ENCODE results near the gene OSBPL10. TPM values are rescaled to one million over a fixed set of nuclear protein-coding genes. Genes with fewer than 3 reads are reported as not detected.

The OSBPL10 gene
- total and polyA plus RNA-seq, 2 of the 8 experiments (the other 6 are each of a cell fraction or from before 2014, with no cell fraction given): 26.2 to 86.7 TPM

DNA sequence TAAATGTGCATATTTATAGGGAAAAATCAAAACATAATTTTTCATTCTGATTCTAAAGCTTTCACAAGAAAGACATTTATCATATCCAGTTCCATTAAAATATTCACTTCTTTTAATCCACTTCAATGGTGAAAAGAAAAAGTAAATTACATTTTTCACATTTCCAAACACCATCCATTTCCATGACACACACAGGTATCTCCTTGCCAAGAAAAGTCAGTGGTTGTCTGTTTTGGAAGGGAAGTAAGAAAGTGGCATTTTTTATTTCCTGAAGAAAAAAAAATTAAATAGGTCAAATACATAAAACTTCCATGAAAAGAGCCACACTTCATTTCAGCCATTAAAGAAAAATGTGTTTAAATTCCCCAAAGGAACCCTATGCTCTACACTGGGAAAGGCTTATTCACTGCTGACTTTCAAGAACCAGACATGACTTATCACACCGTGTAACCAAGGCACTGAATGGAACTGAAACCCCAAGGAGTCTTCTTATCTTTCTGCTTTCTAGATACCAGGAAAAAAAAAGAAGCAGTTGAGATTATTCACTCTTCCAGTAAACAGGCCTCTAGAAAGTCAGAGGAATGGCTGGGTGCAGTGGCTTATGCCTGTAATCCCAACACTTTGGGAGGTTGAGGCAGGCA lies 44.5 kb downstream of the OSBPL10 start (continued):
- TF ChIP-seq RXRA (IDR thresholded peaks at IDR 0.05; ENCODE audit: insufficient read depth, low read depth, low read length): no peak
- TF ChIP-seq, protein P1, sequence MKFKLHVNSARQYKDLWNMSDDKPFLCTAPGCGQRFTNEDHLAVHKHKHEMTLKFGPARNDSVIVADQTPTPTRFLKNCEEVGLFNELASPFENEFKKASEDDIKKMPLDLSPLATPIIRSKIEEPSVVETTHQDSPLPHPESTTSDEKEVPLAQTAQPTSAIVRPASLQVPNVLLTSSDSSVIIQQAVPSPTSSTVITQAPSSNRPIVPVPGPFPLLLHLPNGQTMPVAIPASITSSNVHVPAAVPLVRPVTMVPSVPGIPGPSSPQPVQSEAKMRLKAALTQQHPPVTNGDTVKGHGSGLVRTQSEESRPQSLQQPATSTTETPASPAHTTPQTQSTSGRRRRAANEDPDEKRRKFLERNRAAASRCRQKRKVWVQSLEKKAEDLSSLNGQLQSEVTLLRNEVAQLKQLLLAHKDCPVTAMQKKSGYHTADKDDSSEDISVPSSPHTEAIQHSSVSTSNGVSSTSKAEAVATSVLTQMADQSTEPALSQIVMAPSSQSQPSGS (IDR thresholded peaks at IDR 0.05; ENCODE audit: low read length): no peak
- TF ChIP-seq TAF7 (optimal IDR thresholded peaks at IDR 0.05; ENCODE audit: borderline replicate concordance, low read depth, low read length): no peak
- TF ChIP-seq CBX5 (IDR thresholded peaks at IDR 0.05; ENCODE audit: low read depth, low read length): no peak
- TF ChIP-seq ASH2L (IDR thresholded peaks at IDR 0.05; ENCODE audit: low read length): no peak
- TF ChIP-seq GABPA (IDR thresholded peaks at IDR 0.05; ENCODE audit: borderline replicate concordance, insufficient read depth, low read length): no peak
- TF ChIP-seq HDAC2 (IDR thresholded peaks at IDR 0.05; ENCODE audit: borderline replicate concordance in 1 of 2, low read depth in 2 of 2, low read length in 2 of 2): no peak
- no peak for TF ChIP-seq RAD21 (IDR thresholded peaks at IDR 0.05 in 1 of 2, conservative IDR thresholded peaks at IDR 0.05 in 1 of 2; ENCODE audit: low read depth in 2 of 2, low read length in 2 of 2)
- TF ChIP-seq NRF1 (IDR thresholded peaks at IDR 0.05; ENCODE audit: low read depth, low read length): no peak
